Kidney glomerular epithelial cell (primary cell): ENCODE measurements around the gene EMILIN2.

Experiments
- DNase-seq: peaks from one replicate; lab custom pipeline; 2025; lab: John Stamatoyannopoulos, UW

The EMILIN2 gene

GRCh38 chr18:2956056-2956455, 109.2 kb downstream of the EMILIN2 start:
- no peak for DNase-seq

GRCh38 chr18:2958819-2959298, 112.1 kb downstream of the EMILIN2 start:
- no peak for DNase-seq

DNA sequence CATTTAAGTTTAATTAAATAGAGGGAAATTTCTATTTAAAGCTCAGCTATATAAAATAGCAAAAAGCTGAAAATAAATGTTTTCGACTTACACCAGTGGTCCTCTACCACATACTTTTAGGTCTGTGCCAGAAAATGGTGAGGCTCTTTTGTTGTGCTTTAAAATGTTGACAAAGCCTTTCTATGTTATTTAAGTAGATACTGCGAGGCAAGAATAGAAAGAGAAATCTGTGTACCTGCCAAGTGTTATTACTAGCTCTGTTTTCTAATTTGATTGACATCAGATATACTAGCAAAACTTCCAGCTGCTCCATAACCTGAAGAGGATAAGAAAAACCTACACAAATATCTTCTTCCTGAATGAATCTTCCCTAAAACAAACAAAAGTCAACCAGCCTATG, 112.5 kb downstream of the EMILIN2 start:
- no peak for DNase-seq

DNA sequence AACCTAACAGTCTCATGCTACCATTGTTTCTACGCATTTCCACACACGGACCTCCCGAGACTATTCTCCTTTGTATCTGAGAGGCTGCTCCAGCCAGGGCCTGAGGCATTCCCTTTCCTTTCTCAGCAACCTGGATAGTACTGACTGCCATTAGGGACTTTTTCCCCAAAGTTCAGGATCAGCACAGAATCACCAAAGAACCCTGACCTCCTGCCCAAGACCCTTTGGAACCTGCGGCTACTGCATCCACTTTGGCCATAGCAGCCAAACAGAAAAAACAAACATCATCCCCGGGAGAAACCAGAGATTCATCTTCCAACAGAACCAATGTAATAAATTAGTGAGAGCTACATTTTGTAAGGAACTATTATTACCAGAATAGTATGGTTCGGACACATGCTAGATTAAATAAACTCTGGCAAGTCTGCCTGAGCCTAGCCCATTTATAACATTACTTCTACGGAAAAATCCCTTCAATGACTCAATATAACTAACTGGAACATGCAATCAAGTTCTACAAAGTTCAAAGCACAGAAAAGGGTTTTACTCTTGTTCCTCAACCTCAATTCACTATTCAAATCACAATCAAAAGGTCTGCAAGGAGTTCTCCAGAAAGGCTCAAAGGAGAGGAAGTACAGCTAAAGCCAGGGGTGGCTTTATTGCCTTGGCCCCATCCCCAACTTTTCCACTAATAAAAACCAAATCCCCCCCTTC, 114.3 kb downstream of the EMILIN2 start:
- no peak for DNase-seq

GRCh38 chr18:2961821-2962220, 115.0 kb downstream of the EMILIN2 start:
- DNase-seq, result peak; percentile 46

DNA sequence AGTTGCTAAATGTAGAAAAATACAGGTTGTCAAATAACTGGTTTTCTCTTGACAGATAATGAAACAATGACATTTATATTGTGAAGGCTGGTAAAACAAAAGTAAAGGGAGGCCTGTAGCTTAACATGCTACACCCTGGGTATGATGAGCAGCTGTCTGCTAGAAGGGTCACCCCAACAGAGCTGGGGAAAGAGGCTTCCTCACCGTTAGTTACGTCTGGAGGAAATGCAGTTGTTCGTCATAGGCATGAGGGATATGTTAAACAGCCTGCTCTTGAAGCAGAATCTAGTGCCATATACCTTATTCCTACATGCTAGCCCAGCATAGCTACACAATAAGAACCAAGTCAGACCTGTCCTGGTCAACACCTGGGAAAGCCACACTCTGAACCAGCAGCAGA, 116.2 kb downstream of the EMILIN2 start:
- DNase-seq, result no peak

DNA sequence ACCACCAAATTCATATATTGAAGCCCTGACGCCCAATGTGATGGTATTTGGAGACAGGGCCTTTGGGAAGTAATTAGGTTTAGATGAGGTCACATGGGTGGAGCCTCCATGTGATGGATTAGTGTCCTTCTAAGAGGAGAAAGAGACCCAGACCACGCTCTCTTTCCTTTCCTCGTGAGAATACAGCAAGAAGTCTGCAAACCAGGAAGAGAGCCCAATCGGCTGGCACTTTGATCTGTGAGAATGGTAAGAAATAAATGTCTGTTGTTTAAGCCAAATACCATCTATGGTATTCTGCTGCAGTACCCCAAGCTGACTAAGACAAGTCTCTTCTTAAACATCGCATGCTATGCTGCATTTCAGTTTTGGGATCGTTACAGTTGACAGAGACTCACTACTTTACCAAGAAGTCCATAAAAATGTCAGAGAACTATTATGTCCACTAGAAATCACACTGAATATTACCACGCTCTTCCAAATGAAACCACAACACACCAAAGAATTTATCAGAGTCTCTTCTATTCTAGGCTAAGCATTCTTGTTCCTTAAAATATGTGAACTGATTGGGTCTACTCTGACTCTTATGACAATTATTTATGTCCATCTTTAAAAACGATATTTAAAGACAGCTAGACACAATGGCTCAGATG, 117.7 kb downstream of the EMILIN2 start:
- no peak for DNase-seq
